Measurements from ENCODE around the gene ABCC1.
"Not testable (repeated sequence)": the region's sequence is repeated elsewhere in the genome, so short reads cannot be mapped to it uniquely, and the experiment has no call there.

Gene ABCC1

GRCh38 chr16:15949210-15950160 lies at the start of gene ABCC1:
Gene ABCC1 (plus strand): TSS chr16:15949616. CDS start chr16:15949752, 136 bp downstream.
- DNase-seq: no peak

- DNase-seq: no peak
These were observed 49.1 kb upstream of the ABCC1 start for GRCh38 chr16:15900357-15900756.

GRCh38 chr16:15900901-15901500 lies 48.4 kb upstream of the ABCC1 start:
- DNase-seq: no peak

GRCh38 chr16:15903960-15904359 lies 45.5 kb upstream of the ABCC1 start:
- no peak for DNase-seq

GRCh38 chr16:15906439-15906838 lies 43.0 kb upstream of the ABCC1 start:
- DNase-seq: no peak

GRCh38 chr16:15907863-15908478 lies 41.4 kb upstream of the ABCC1 start:
- no peak for DNase-seq

- no peak for DNase-seq
These were observed 38.2 kb upstream of the ABCC1 start for GRCh38 chr16:15911198-15911597.

- DNase-seq: no peak
These were observed 36.2 kb upstream of the ABCC1 start for GRCh38 chr16:15913046-15913698.

- DNase-seq: no peak
These were observed 33.8 kb upstream of the ABCC1 start for GRCh38 chr16:15915555-15916081.

- no peak for DNase-seq
These were observed 33.1 kb upstream of the ABCC1 start for GRCh38 chr16:15916323-15916722.

- not testable (repeated sequence) for DNase-seq
These were observed 31.1 kb upstream of the ABCC1 start for GRCh38 chr16:15918314-15918713.

- no peak for DNase-seq
These were observed 30.1 kb upstream of the ABCC1 start for GRCh38 chr16:15919331-15919730.

GRCh38 chr16:15924996-15925395 lies 24.4 kb upstream of the ABCC1 start:
- DNase-seq: no peak

- no peak for DNase-seq
These were observed 23.8 kb upstream of the ABCC1 start for GRCh38 chr16:15925631-15926030.

GRCh38 chr16:15928261-15929104 lies 20.9 kb upstream of the ABCC1 start:
- DNase-seq: no peak

GRCh38 chr16:15932939-15933338 lies 16.5 kb upstream of the ABCC1 start:
- no peak for DNase-seq

GRCh38 chr16:15933781-15934180 lies 15.6 kb upstream of the ABCC1 start:
- no peak for DNase-seq

- no peak for DNase-seq
These were observed 14.4 kb upstream of the ABCC1 start for GRCh38 chr16:15934991-15935390.

- not testable (repeated sequence) for DNase-seq
These were observed 12.6 kb upstream of the ABCC1 start for GRCh38 chr16:15936809-15937208.

- no peak for DNase-seq
These were observed 6.3 kb upstream of the ABCC1 start for GRCh38 chr16:15942931-15943690.

All from amniotic stem cell (primary cell).